ENCODE results near the gene COL18A1. TPM values are rescaled to one million over a fixed set of nuclear protein-coding genes. Genes with fewer than 3 reads are reported as not detected.

COL18A1 gene
- total and polyA plus RNA-seq, 2 donors (not counting 1 experiment from before 2014, with no cell fraction given) = 15.6 to 24.7 TPM

DNA sequence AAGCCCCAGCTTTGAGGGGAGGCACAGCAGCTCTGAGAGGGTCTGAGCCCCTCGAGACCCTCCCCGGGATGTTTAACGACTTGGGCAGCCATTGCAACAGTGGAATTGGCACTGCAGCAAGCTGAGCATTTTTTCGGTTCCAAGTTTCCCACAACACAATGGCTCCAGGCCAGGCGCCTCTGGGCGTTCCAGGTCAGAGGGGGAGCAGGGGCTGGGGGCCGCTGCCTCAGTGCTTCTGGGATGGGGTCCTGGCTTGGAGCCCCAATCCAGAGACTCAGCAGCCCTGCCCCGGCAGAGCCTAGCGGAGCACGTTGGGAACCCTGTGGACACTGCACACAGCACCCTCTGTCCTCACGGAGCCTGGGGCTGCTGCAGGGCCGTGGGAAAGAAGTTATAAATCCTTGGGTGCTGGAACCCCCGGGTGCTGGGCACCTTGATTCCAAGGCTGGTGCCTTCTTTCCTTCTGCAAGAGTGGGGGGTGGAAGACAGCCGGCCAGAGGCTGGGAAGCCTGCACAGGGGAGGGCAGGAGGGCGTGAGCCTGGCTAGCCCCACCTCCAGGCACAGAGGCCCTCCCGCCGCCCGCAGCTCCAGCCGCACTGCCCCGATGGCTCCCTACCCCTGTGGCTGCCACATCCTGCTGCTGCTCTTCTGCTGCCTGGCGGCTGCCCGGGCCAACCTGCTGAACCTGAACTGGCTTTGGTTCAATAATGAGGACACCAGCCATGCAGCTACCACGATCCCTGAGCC is 50.1 kb downstream of the COL18A1 start:
- H3K4me3 Mint-ChIP-seq = no peak overlapping the region
- Histone ChIP-seq H3K9ac (ENCODE audit: low read length) (no peak overlapping the region), H3K4me3 (ENCODE audit: control extremely low read depth in 1 of 5, extremely low read depth in 1 of 5, insufficient read depth in 1 of 5, low read depth in 2 of 5, low read length in 4 of 5) (no peak overlapping the region), H3K4me2 (replicated peaks; ENCODE audit: low read depth, low read length, poor library complexity, severe bottlenecking) (no peak overlapping the region), H4K20me1 (ENCODE audit: control insufficient read depth, insufficient read depth, low read length, poor library complexity, severe bottlenecking) (no peaks in the 10 kb centered on the region), H3K27ac (ENCODE audit: low read length in 2 of 2) (no peak overlapping the region), H3K27me3 (replicated peaks in 1 of 4; ENCODE audit: control extremely low read depth in 1 of 4, control insufficient read depth in 3 of 4, insufficient read depth in 4 of 4, low read length in 3 of 4) (peaks cover 0 to 3% (median 0%) of the 10 kb centered on the region in 4 experiments), H2AFZ (ENCODE audit: insufficient read depth, low read depth, low read length, poor library complexity, severe bottlenecking) (no peak overlapping the region), H3K36me3 (replicated peaks in 1 of 2; ENCODE audit: control extremely low read depth in 1 of 2, control insufficient read depth in 1 of 2, extremely low read depth in 1 of 2, insufficient read depth in 2 of 2, low read length in 1 of 2) (no peaks in the 10 kb centered on the region), H3K9me3 (ENCODE audit: control extremely low read depth in 1 of 3, control insufficient read depth in 2 of 3, insufficient read depth in 1 of 3, low read length in 2 of 3) (peaks cover 0 to 6% (median 0%) of the 10 kb centered on the region in 3 donors), H3K79me2 (ENCODE audit: control insufficient read depth, insufficient read depth, low read length) (no peaks in the 10 kb centered on the region), H3K4me1 (ENCODE audit: control insufficient read depth in 2 of 2, insufficient read depth in 2 of 2, low read length in 2 of 2) (no peaks in the 10 kb centered on the region)
- H3K9me3 Mint-ChIP-seq (ENCODE audit: insufficient read depth) = no peaks in the 10 kb centered on the region
- H3K27me3 Mint-ChIP-seq = no peaks in the 10 kb centered on the region
- H3K4me1 Mint-ChIP-seq = no peaks in the 10 kb centered on the region
- no peak for ATAC-seq (ENCODE audit: low read depth)
- ChIA-PET CTCF (no interaction called here), POLR2A (no interaction called here)
- WGBS (ENCODE audit: insufficient coverage) = 54% methylated on average over 21 of the region's 23 CpGs
- DNase-seq = no peak
- intact Hi-C loops (cut with micrococcal nuclease) = no loop called here
- H3K27ac Mint-ChIP-seq = no peak overlapping the region
- TF ChIP-seq EZH2 (IDR thresholded peaks at IDR 0.05; ENCODE audit: borderline replicate concordance, insufficient read depth, low read depth, low read length, poor library complexity, severe bottlenecking) = no peak
- TF ChIP-seq, protein P1, sequence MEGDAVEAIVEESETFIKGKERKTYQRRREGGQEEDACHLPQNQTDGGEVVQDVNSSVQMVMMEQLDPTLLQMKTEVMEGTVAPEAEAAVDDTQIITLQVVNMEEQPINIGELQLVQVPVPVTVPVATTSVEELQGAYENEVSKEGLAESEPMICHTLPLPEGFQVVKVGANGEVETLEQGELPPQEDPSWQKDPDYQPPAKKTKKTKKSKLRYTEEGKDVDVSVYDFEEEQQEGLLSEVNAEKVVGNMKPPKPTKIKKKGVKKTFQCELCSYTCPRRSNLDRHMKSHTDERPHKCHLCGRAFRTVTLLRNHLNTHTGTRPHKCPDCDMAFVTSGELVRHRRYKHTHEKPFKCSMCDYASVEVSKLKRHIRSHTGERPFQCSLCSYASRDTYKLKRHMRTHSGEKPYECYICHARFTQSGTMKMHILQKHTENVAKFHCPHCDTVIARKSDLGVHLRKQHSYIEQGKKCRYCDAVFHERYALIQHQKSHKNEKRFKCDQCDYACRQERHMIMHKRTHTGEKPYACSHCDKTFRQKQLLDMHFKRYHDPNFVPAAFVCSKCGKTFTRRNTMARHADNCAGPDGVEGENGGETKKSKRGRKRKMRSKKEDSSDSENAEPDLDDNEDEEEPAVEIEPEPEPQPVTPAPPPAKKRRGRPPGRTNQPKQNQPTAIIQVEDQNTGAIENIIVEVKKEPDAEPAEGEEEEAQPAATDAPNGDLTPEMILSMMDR (IDR thresholded peaks at IDR 0.05) = no peak
